SU-DHL-6 (cell line): Measurements from ENCODE around the gene OTUD7B.

Experiments used
- H2AFZ ChIP-seq: fragments of 200-600 bp; sonication (generic); 2 replicates; pipeline ENCODE4 v1.6.1; 2014; ENCODE audit warnings: low read depth, mild to moderate bottlenecking, moderate library complexity, mixed read lengths, antibody characterized with exemption, low read length; ENCODE audit not compliant: severe bottlenecking
- H3F3A ChIP-seq: fragments of 200-600 bp; shearing (Covaris generic); 2 replicates; pipeline ENCODE4 v1.6.0; 2016; ENCODE audit warnings: antibody characterized with exemption, mild to moderate bottlenecking; ENCODE audit not compliant: insufficient read depth
- H3K27ac ChIP-seq: fragments of 200-600 bp; sonication (generic); 2 replicates; pipeline ENCODE4 v1.5.1; 2016; ENCODE audit warnings: low read depth, mild to moderate bottlenecking, low read length, moderate library complexity, mixed read lengths
- H3K27me3 ChIP-seq: fragments of 200-600 bp; sonication (generic), shearing (Covaris generic); 2 replicates; pipeline ENCODE4 v1.6.0; 2014; ENCODE audit warnings: mild to moderate bottlenecking, low read length
- H3K36me3 ChIP-seq: fragments of 200-600 bp; sonication (generic); 2 replicates; pipeline ENCODE4 v1.6.1; 2014; ENCODE audit warnings: mild to moderate bottlenecking, low read length, mixed read lengths
- H3K4me2 ChIP-seq: fragments of 300-600, 200-600 bp; shearing (Covaris generic), sonication (generic); 2 replicates; pipeline ENCODE4 v1.6.0; 2014; ENCODE audit warnings: low read length, low read depth, mild to moderate bottlenecking; ENCODE audit not compliant: poor library complexity, severe bottlenecking
- H3K4me3 ChIP-seq: fragments of 200-600 bp; sonication (generic); 2 replicates; pipeline ENCODE4 v1.5.1; 2014; ENCODE audit warnings: antibody characterized with exemption, low read length, mild to moderate bottlenecking, mixed read lengths; ENCODE audit not compliant: insufficient read depth, poor library complexity, severe bottlenecking
- H3K79me2 ChIP-seq: fragments of 200-600 bp; sonication (generic); 2 replicates; pipeline ENCODE4 v1.6.1; 2014; ENCODE audit warnings: mild to moderate bottlenecking, low read length, moderate library complexity; ENCODE audit not compliant: insufficient read depth
- H3K9ac ChIP-seq: fragments of 200-600 bp; sonication (generic); 2 replicates; pipeline ENCODE4 v1.7.0; 2014; ENCODE audit warnings: mild to moderate bottlenecking, low read length
- H3K9me2 ChIP-seq: fragments of 200-600 bp; sonication (generic); replicated peaks from 2 replicates; pipeline ENCODE4 v1.6.1; 2014; ENCODE audit warnings: low read length; ENCODE audit not compliant: insufficient read depth
- H3K9me3 ChIP-seq: fragments of 200-600 bp; sonication (generic); 2 replicates; pipeline ENCODE4 v1.6.1; 2014; ENCODE audit warnings: low read length, mixed read lengths; ENCODE audit not compliant: insufficient read depth
- H4K20me1 ChIP-seq: fragments of 200-600 bp; sonication (generic); 2 replicates; pipeline ENCODE4 v1.6.1; 2014; ENCODE audit warnings: low read depth, mild to moderate bottlenecking, antibody characterized with exemption, low read length, moderate library complexity, mixed read lengths
- CTCF ChIP-seq: fragments of 200-600 bp; sonication (generic); IDR thresholded peaks from one replicate; pipeline ENCODE4 v1.5.1; 2017; ENCODE audit warnings: antibody characterized with exemption, mild to moderate bottlenecking, low read length, moderate library complexity; ENCODE audit not compliant: insufficient read depth, poor library complexity, severe bottlenecking
- EZH2phosphoT487 ChIP-seq: fragments of 200-600 bp; sonication (generic), shearing (Covaris generic); conservative IDR thresholded peaks from 2 replicates; pipeline ENCODE4 v1.6.1; 2018; ENCODE audit warnings: mild to moderate bottlenecking, antibody characterized with exemption, low read length, moderate library complexity, mixed read lengths

OTUD7B gene

GRCh38 chr1:150005606-150006005, 4.9 kb downstream of the OTUD7B start:
- Histone ChIP-seq H4K20me1 (0 out of 2 replicates have a peak, but pooled peaks cover 8% of the 10 kb centered on the region), H3K9me3 (no peaks in the 10 kb centered on the region), H3K4me3 (no peak overlapping the region), H3K9ac (no peak overlapping the region), H3K27ac (no peak overlapping the region), H3F3A (no peaks in the 10 kb centered on the region), H3K4me2 (no peak overlapping the region), H2AFZ (no peak overlapping the region), H3K9me2 (no peaks in the 10 kb centered on the region), H3K36me3 (no peaks in the 10 kb centered on the region), H3K27me3 (no peaks in the 10 kb centered on the region), H3K79me2 (no peaks in the 10 kb centered on the region)
- TF ChIP-seq CTCF (no peak), EZH2phosphoT487 (no peak)

- Histone ChIP-seq H3K27me3 (no peaks in the 10 kb centered on the region), H3K9me2 (no peaks in the 10 kb centered on the region), H3K4me3 (no peak overlapping the region), H3K27ac (no peak overlapping the region), H3K79me2 (no peaks in the 10 kb centered on the region), H3K9ac (no peak overlapping the region), H2AFZ (no peak overlapping the region), H3K4me2 (no peak overlapping the region), H4K20me1 (peaks cover 10% of the 10 kb centered on the region; the same call in 1 of the 2 replicates), H3F3A (no peaks in the 10 kb centered on the region), H3K9me3 (no peaks in the 10 kb centered on the region), H3K36me3 (no peaks in the 10 kb centered on the region)
- no peak for TF ChIP-seq EZH2phosphoT487
- TF ChIP-seq CTCF, result no peak
Observed at GRCh38 chr1:150003801-150004200, 6.7 kb downstream of the OTUD7B start.

- Histone ChIP-seq H4K20me1 (peaks cover 12% of the 10 kb centered on the region; the same call in 1 of the 2 replicates), H3F3A (0 out of 2 replicates have a peak, but pooled peaks cover 2% of the 10 kb centered on the region), H2AFZ (no peak overlapping the region), H3K79me2 (no peaks in the 10 kb centered on the region), H3K4me3 (no peak overlapping the region), H3K9me2 (no peaks in the 10 kb centered on the region), H3K27me3 (no peaks in the 10 kb centered on the region), H3K9ac (no peak overlapping the region), H3K4me2 (no peak overlapping the region), H3K27ac (no peak overlapping the region), H3K36me3 (no peaks in the 10 kb centered on the region), H3K9me3 (no peaks in the 10 kb centered on the region)
- TF ChIP-seq CTCF, result no peak
- TF ChIP-seq EZH2phosphoT487, result no peak
Observed at GRCh38 chr1:150002217-150002616, 8.3 kb downstream of the OTUD7B start.
